SK-N-SH (cell line): ENCODE measurements around the gene RPS10. TPM values are rescaled to one million over a fixed set of nuclear protein-coding genes. Genes with fewer than 3 reads are reported as not detected.
A peak's percentile ranks its signal among the peaks of the same experiment; 100 is the strongest.

Source experiments
- CTCF ChIA-PET: fragments of 300-600, 350-600 bp; formaldehyde crosslinking; extraction: SDS; loops from one replicate; lab custom pipeline; 2021; lab: Yijun Ruan, JAX
- POLR2A ChIA-PET: fragments of 350-600 bp; sonication (Branson Sonifier 250); formaldehyde crosslinking; extraction: SDS; loops from one replicate; lab custom pipeline; 2020; ENCODE audit warnings: antibody characterized with exemption, inconsistent platforms; lab: Yijun Ruan, JAX
- DNase-seq: peaks from one replicate; pipeline ENCODE4 v3.0.0; 2012
- H2AFZ ChIP-seq: fragments of 200-600 bp; sonication (generic); 2 replicates; pipeline ENCODE4 v1.8.1; 2016; ENCODE audit warnings: antibody characterized with exemption, mild to moderate bottlenecking, low read depth
- H3F3A ChIP-seq: fragments of 200-600 bp; sonication (generic); replicated peaks from 2 replicates; pipeline ENCODE3; 2016; ENCODE audit warnings: antibody characterized with exemption, mild to moderate bottlenecking; ENCODE audit not compliant: insufficient read depth
- H3K27ac ChIP-seq, 2 experiments: fragments of 200-500 bp in 1 of 2; fragments of 200-600 bp in 1 of 2; sonication (Bioruptor generic) in 1 of 2; sonication (generic), shearing (Covaris generic) in 1 of 2; 2 replicates each; pipeline versions ENCODE4 v1.5.1 to v1.6.1; 2014 to 2016; ENCODE audit warnings: low read depth in 2 of 2, inconsistent platforms in 1 of 2, low read length in 1 of 2, mild to moderate bottlenecking in 1 of 2, mixed read lengths in 1 of 2
- H3K27me3 ChIP-seq: fragments of 200-600 bp; sonication (generic), shearing (Covaris generic); 2 replicates; pipeline ENCODE4 v1.6.1; 2016; ENCODE audit warnings: mixed run types; ENCODE audit not compliant: insufficient read depth
- H3K36me3 ChIP-seq, 2 experiments: fragments of 200-500 bp in 1 of 2; fragments of 200-600 bp in 1 of 2; sonication (Bioruptor generic) in 1 of 2; sonication (generic) in 1 of 2; replicated peaks in 1 of 2; 2 replicates each; pipeline versions ENCODE3 to v1.5.1; 2014 to 2016; ENCODE audit warnings: low read length in 1 of 2, mild to moderate bottlenecking in 1 of 2; ENCODE audit not compliant: insufficient read depth in 2 of 2, control insufficient read depth in 1 of 2
- H3K4me1 ChIP-seq, 2 experiments: fragments of 200-500 bp in 1 of 2; fragments of 200-600 bp in 1 of 2; sonication (Bioruptor generic) in 1 of 2; sonication (generic), shearing (Covaris generic) in 1 of 2; 2 replicates each; pipeline versions ENCODE4 v1.5.1 to v1.6.1; 2014 to 2016; ENCODE audit warnings: low read depth in 1 of 2, low read length in 1 of 2, mixed run types in 1 of 2; ENCODE audit not compliant: insufficient read depth in 2 of 2, control insufficient read depth in 1 of 2
- H3K4me2 ChIP-seq: fragments of 200-600 bp; sonication (generic), shearing (Covaris generic); 2 replicates; pipeline ENCODE4 v1.6.1; 2017; ENCODE audit warnings: mixed run types
- H3K4me3 ChIP-seq, 2 experiments: fragments of 200-500 bp in 1 of 2; fragments of 200-600 bp in 1 of 2; sonication (Bioruptor generic) in 1 of 2; sonication (generic), shearing (Covaris generic) in 1 of 2; 2 replicates each; pipeline versions ENCODE4 v1.5.1 to v1.8.1; 2014 to 2016; ENCODE audit warnings: low read depth in 2 of 2, inconsistent platforms in 1 of 2, low read length in 1 of 2, mild to moderate bottlenecking in 1 of 2, mixed read lengths in 1 of 2, moderate library complexity in 1 of 2
- H3K79me2 ChIP-seq: fragments of 200-600 bp; sonication (generic); 2 replicates; pipeline ENCODE4 v1.8.1; 2017; ENCODE audit warnings: mild to moderate bottlenecking; ENCODE audit not compliant: insufficient read depth
- H3K9ac ChIP-seq: fragments of 200-600 bp; sonication (generic); 2 replicates; pipeline ENCODE4 v1.6.1; 2017; ENCODE audit warnings: mixed run types
- H3K9me2 ChIP-seq: fragments of 200-600 bp; sonication (generic); 2 replicates; pipeline ENCODE4 v1.6.1; 2017; ENCODE audit warnings: mixed run types
- H3K9me3 ChIP-seq: fragments of 200-600 bp; sonication (generic); 2 replicates; pipeline ENCODE4 v1.6.1; 2017; ENCODE audit warnings: mixed run types, mild to moderate bottlenecking, moderate library complexity
- H4K20me1 ChIP-seq: fragments of 200-600 bp; sonication (generic); 2 replicates; pipeline ENCODE4 v1.6.1; 2017; ENCODE audit warnings: mild to moderate bottlenecking, mixed run types; ENCODE audit not compliant: insufficient read depth
- EP300 ChIP-seq, 2 experiments: IDR thresholded peaks; 2 replicates each; pipeline versions ENCODE4 v1.4.0 to v1.6.1; 2012; ENCODE audit warnings: borderline replicate concordance in 1 of 2, low read depth in 1 of 2, low read length in 1 of 2
- EZH2phosphoT487 ChIP-seq: fragments of 200-600 bp; sonication (generic); IDR thresholded peaks from 2 replicates; pipeline ENCODE4 v1.6.1; 2017; ENCODE audit warnings: low read depth, mixed run types, mild to moderate bottlenecking, antibody characterized with exemption, moderate library complexity, borderline replicate concordance
- FOSL2 ChIP-seq: IDR thresholded peaks from 2 replicates; pipeline ENCODE4 v1.4.0; 2012; ENCODE audit warnings: low read depth, mild to moderate bottlenecking, moderate library complexity, borderline replicate concordance
- FOXJ3 ChIP-seq: sonication (generic); formaldehyde crosslinking; IDR thresholded peaks from 2 replicates; pipeline ENCODE4 v1.5.1; 2020; ENCODE audit warnings: mild to moderate bottlenecking, missing genetic modification reagents
- GATA2 ChIP-seq: sonication (generic); formaldehyde crosslinking; IDR thresholded peaks from 2 replicates; pipeline ENCODE4 v1.5.0; 2020; ENCODE audit warnings: mild to moderate bottlenecking, missing genetic modification reagents
- JUND ChIP-seq: IDR thresholded peaks from 2 replicates; pipeline ENCODE4 v1.4.0; 2012
- MAX ChIP-seq: IDR thresholded peaks from 2 replicates; pipeline ENCODE4 v1.4.0; 2012; ENCODE audit warnings: low read depth
- MEF2A ChIP-seq: IDR thresholded peaks from 2 replicates; pipeline ENCODE4 v1.4.0; 2012; ENCODE audit warnings: low read depth, borderline replicate concordance
- RAD21 ChIP-seq: IDR thresholded peaks from 2 replicates; pipeline ENCODE4 v1.6.1; 2012; ENCODE audit warnings: mild to moderate bottlenecking, low read length
- RCOR1 ChIP-seq: fragments of 150-350 bp; IDR thresholded peaks from 2 replicates; pipeline ENCODE4 v1.6.1; 2017; ENCODE audit warnings: antibody characterized with exemption, low read length
- RFX5 ChIP-seq: IDR thresholded peaks from 2 replicates; pipeline ENCODE4 v1.6.1; 2012; ENCODE audit warnings: mild to moderate bottlenecking, improper control_type of control experiment, low read length
- SIN3A ChIP-seq: IDR thresholded peaks from 2 replicates; pipeline ENCODE4 v1.6.1; 2012; ENCODE audit warnings: low read depth, mild to moderate bottlenecking, low read length, moderate library complexity, borderline replicate concordance
- TAF1 ChIP-seq: IDR thresholded peaks from 2 replicates; pipeline ENCODE4 v1.6.1; 2012; ENCODE audit warnings: low read depth, mild to moderate bottlenecking, low read length, moderate library complexity, borderline replicate concordance
- USF2 ChIP-seq: fragments of 150-350 bp; IDR thresholded peaks from 2 replicates; pipeline ENCODE4 v1.6.1; 2017; ENCODE audit warnings: antibody characterized with exemption, low read length, low read depth, borderline replicate concordance
- YY1 ChIP-seq: IDR thresholded peaks from 2 replicates; pipeline ENCODE4 v1.4.0; 2012; ENCODE audit warnings: low read depth, mild to moderate bottlenecking
- WGBS: methylation state at CpG from one replicate; pipeline ENCODE4 v1.1.6; 2017; ENCODE audit warnings: low lambda C conversion rate; 5-methylcytosine and 5-hydroxymethylcytosine counted together
- polyA plus RNA-seq, 3 experiments: library from polyadenylated mRNA; depleted of rRNA; stranded (reverse); fragments of >200 nt; gene quantifications; 2 replicates each; pipeline ENCODE4 v1.2.3, GENCODE V29; 2012
- TF ChIP-seq, protein P1 (sequence below): IDR thresholded peaks from 2 replicates; pipeline ENCODE4 v1.4.0; 2012; ENCODE audit warnings: low read depth, borderline replicate concordance
- TF ChIP-seq, protein P2 (sequence below): fragments of 150-350 bp; IDR thresholded peaks from 2 replicates; pipeline ENCODE4 v1.6.1; 2016; ENCODE audit warnings: mild to moderate bottlenecking, low read depth, low read length
- TF ChIP-seq, protein P3 (sequence below): IDR thresholded peaks from 2 replicates; pipeline ENCODE4; 2012

RPS10 gene
- polyA plus RNA-seq, 1 of the 3 experiments (the other 2 are of a cell fraction) = 4,475 TPM

DNA sequence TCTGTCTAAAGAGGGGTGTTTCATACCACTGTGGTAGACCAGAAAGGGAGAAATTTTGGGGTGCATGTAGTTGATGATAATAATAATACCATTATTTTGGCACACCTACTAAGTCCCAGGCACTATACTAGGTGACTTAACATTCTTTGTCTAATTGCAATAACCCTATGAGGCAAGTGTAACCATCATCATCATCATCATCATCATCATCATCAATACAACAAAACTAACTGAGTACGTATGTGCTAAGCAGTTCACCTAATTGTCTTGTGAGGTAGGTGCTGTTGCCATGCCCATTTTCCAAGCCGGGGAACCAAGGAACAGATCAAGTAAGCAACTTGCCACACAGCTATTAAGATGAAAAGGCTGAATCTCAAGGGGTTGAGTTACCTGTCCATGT, 37.4 kb upstream of the RPS10 start:
- no peaks in the 10 kb centered on the region for H3K36me3 ChIP-seq
- no peaks in the 10 kb centered on the region for H3K9me2 ChIP-seq
- H4K20me1 ChIP-seq = no peaks in the 10 kb centered on the region
- ChIA-PET CTCF (interaction anchor here (1.7 to 6.1 kb wide), 3 partner anchors 15 to 146 kb away, joined by 9 to 28 read pairs (median 28); no protein-coding TSS in a partner anchor), POLR2A (interaction anchor here (0.9 kb wide), 1 partner anchor 328 kb away, joined by 5 read pairs; the partner anchor contains the start of gene BLTP3A)
- no peak overlapping the region for H3K4me2 ChIP-seq
- TF ChIP-seq EZH2phosphoT487 (no peak), SIN3A (no peak), JUND (no peak), MAX (no peak), EP300 (IDR thresholded peaks at IDR 0.05; ENCODE audit: borderline replicate concordance in 1 of 2, low read depth in 1 of 2, low read length in 1 of 2) (no peak), USF2 (no peak)
- no peak overlapping the region for H3K4me3 ChIP-seq
- no peak overlapping the region for H3K27ac ChIP-seq
- H3K79me2 ChIP-seq = no peaks in the 10 kb centered on the region
- no peak overlapping the region for H3K9ac ChIP-seq
- no peaks in the 10 kb centered on the region for H3F3A ChIP-seq
- no peaks in the 10 kb centered on the region; the same call in 1 of the 2 replicates for H3K27me3 ChIP-seq
- H3K9me3 ChIP-seq = no peaks in the 10 kb centered on the region
- H3K4me1 ChIP-seq = peaks cover 0 to 8% of the 10 kb centered on the region in 2 experiments; a peak in 1 of 4 replicates
- H2AFZ ChIP-seq = no peak overlapping the region
- WGBS = 91% methylated on average over 2 of the region's 2 CpGs
- no peak for DNase-seq

GRCh38 chr6:34462551-34462971, 36.7 kb upstream of the RPS10 start:
- TF ChIP-seq, protein P1, sequence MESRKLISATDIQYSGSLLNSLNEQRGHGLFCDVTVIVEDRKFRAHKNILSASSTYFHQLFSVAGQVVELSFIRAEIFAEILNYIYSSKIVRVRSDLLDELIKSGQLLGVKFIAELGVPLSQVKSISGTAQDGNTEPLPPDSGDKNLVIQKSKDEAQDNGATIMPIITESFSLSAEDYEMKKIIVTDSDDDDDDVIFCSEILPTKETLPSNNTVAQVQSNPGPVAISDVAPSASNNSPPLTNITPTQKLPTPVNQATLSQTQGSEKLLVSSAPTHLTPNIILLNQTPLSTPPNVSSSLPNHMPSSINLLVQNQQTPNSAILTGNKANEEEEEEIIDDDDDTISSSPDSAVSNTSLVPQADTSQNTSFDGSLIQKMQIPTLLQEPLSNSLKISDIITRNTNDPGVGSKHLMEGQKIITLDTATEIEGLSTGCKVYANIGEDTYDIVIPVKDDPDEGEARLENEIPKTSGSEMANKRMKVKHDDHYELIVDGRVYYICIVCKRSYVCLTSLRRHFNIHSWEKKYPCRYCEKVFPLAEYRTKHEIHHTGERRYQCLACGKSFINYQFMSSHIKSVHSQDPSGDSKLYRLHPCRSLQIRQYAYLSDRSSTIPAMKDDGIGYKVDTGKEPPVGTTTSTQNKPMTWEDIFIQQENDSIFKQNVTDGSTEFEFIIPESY = no peak
- TF ChIP-seq GATA2 (CRISPR knock-in tag) (no peak), EZH2phosphoT487 (no peak), JUND (no peak), SIN3A (no peak), FOSL2 (no peak), RAD21 (no peak), FOXJ3 (CRISPR knock-in tag) (no peak), RFX5 (no peak), MAX (no peak), YY1 (no peak), TAF1 (no peak), RCOR1 (no peak), MEF2A (no peak)
- TF ChIP-seq, protein P2, sequence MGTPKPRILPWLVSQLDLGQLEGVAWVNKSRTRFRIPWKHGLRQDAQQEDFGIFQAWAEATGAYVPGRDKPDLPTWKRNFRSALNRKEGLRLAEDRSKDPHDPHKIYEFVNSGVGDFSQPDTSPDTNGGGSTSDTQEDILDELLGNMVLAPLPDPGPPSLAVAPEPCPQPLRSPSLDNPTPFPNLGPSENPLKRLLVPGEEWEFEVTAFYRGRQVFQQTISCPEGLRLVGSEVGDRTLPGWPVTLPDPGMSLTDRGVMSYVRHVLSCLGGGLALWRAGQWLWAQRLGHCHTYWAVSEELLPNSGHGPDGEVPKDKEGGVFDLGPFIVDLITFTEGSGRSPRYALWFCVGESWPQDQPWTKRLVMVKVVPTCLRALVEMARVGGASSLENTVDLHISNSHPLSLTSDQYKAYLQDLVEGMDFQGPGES = no peak
- TF ChIP-seq, protein P3, sequence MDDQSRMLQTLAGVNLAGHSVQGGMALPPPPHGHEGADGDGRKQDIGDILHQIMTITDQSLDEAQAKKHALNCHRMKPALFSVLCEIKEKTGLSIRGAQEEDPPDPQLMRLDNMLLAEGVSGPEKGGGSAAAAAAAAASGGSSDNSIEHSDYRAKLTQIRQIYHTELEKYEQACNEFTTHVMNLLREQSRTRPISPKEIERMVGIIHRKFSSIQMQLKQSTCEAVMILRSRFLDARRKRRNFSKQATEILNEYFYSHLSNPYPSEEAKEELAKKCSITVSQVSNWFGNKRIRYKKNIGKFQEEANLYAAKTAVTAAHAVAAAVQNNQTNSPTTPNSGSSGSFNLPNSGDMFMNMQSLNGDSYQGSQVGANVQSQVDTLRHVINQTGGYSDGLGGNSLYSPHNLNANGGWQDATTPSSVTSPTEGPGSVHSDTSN = no peak
- TF ChIP-seq, all 33 proteins: peak for 0
- H3K9me2 ChIP-seq = no peaks in the 10 kb centered on the region
- peak overlapping the region; percentile 76; the same call in 1 of the 2 replicates for H2AFZ ChIP-seq
- H3F3A ChIP-seq = no peaks in the 10 kb centered on the region
- DNase-seq = peak; percentile 81
- peak overlapping the region; percentile 28; the same call in 1 of the 2 replicates for H3K4me2 ChIP-seq
- H4K20me1 ChIP-seq = no peaks in the 10 kb centered on the region
- H3K9me3 ChIP-seq = no peaks in the 10 kb centered on the region
- 21% methylated on average over 6 of the region's 6 CpGs for WGBS
- H3K4me3 ChIP-seq = no peak overlapping the region
- POLR2A ChIA-PET = interaction anchor here (0.9 kb wide), 1 partner anchor 329 kb away, joined by 5 read pairs; the partner anchor contains the start of gene BLTP3A
- peaks cover 0 to 8% of the 10 kb centered on the region in 2 experiments; a peak in 1 of 4 replicates for H3K4me1 ChIP-seq
- CTCF ChIA-PET = interaction anchor here (1.7 to 5.2 kb wide), 3 partner anchors 14 to 147 kb away, joined by 9 to 74 read pairs (median 28); no protein-coding TSS in a partner anchor
- H3K79me2 ChIP-seq = no peaks in the 10 kb centered on the region
- no peaks in the 10 kb centered on the region for H3K36me3 ChIP-seq
- H3K27ac ChIP-seq = no peak overlapping the region
- no peaks in the 10 kb centered on the region; the same call in 1 of the 2 replicates for H3K27me3 ChIP-seq
- H3K9ac ChIP-seq = no peak overlapping the region
